ENCODE measurements around the gene CALML3. TPM values are rescaled to one million over a fixed set of nuclear protein-coding genes. Genes with fewer than 3 reads are reported as not detected.
"Not testable (repeated sequence)": the region's sequence is repeated elsewhere in the genome, so short reads cannot be mapped to it uniquely, and the experiment has no call there.

CALML3 gene
- not detected for polyA plus RNA-seq (2013, experiment 1 of 2)
- polyA plus RNA-seq (2013, experiment 2 of 2) = not detected

DNA sequence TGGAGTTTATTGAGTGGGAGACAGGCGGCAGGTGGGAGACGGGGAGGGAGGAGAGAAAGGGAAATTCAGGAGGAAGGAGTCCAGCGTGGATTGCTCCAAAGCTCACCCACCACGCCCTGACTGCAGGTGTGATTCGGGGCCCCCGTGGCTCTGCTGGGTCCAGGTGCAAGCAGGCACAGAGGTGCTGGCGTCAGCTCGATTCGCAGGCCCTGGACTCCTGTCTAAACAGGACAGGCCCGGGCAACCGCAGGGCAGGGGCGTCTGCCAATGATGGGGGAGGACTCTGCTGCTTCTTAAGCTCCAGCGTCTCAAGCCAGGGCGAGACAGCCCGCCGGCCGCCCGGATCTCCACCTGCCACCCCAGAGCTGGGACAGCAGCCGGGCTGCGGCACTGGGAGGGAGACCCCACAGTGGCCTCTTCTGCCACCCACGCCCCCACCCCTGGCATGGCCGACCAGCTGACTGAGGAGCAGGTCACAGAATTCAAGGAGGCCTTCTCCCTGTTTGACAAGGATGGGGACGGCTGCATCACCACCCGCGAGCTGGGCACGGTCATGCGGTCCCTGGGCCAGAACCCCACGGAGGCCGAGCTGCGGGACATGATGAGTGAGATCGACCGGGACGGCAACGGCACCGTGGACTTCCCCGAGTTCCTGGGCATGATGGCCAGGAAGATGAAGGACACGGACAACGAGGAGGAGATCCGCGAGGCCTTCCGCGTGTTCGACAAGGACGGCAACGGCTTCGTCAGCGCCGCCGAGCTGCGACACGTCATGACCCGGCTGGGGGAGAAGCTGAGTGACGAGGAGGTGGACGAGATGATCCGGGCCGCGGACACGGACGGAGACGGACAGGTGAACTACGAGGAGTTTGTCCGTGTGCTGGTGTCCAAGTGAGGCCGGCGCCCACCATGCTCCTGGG is at the start of gene CALML3:
Gene CALML3, plus strand, starts transcription at position 321 of the 920 bp plus-strand sequence. Its CDS starts 125 bp downstream, at position 446.
- WGBS = 95% methylated on average over 64 of the region's 64 CpGs
- peaks cover 0 to 17% of the 10 kb centered on the region in 2 experiments for H3K27me3 ChIP-seq (ENCODE audit: control insufficient read depth in 1 of 2, insufficient read depth in 1 of 2, low read length in 2 of 2)
- no peak within 1 kb of the TSS for H3K9ac ChIP-seq (ENCODE audit: low read length)
- peak within 1 kb of the TSS in 1 of 2 experiments; percentile 49 for H3K18ac ChIP-seq (ENCODE audit: low read depth in 1 of 2, low read length in 2 of 2)
- H2BK15ac ChIP-seq (ENCODE audit: low read depth, poor library complexity, severe bottlenecking) = no peak within 1 kb of the TSS
- no peak within 1 kb of the TSS for H2BK5ac ChIP-seq (ENCODE audit: low read depth, low read length, poor library complexity, severe bottlenecking)
- peak within 1 kb of the TSS; percentile 37 for H4K91ac ChIP-seq (ENCODE audit: low read length)
- no peak for DNase-seq
- H3K23ac ChIP-seq (ENCODE audit: low read length in 2 of 2) = no peak within 1 kb of the TSS
- no peak within 1 kb of the TSS for H2BK12ac ChIP-seq (ENCODE audit: low read length in 2 of 2)
- H3K4me2 ChIP-seq (ENCODE audit: low read length, poor library complexity, severe bottlenecking) = no peak within 1 kb of the TSS
- H3K4ac ChIP-seq (ENCODE audit: low read depth in 1 of 2, low read length in 2 of 2) = no peak within 1 kb of the TSS
- no peaks in the 10 kb centered on the region for H3K9me3 ChIP-seq (ENCODE audit: control insufficient read depth, low read length)
- H3K27ac ChIP-seq (ENCODE audit: low read length, poor library complexity, severe bottlenecking) = no peak within 1 kb of the TSS
- no peak within 1 kb of the TSS for H2BK120ac ChIP-seq (ENCODE audit: low read depth, low read length)
- peaks cover 2% of the 10 kb centered on the region for H3K4me1 ChIP-seq (ENCODE audit: control insufficient read depth, insufficient read depth, low read depth, low read length)
- H4K8ac ChIP-seq (ENCODE audit: low read length) = no peak within 1 kb of the TSS
- H2AK5ac ChIP-seq (ENCODE audit: low read length, severe bottlenecking) = no peak within 1 kb of the TSS
- no peak within 1 kb of the TSS for H3K4me3 ChIP-seq (ENCODE audit: insufficient read depth in 1 of 2, low read depth in 1 of 2, low read length in 2 of 2)
- peaks cover 0 to 3% of the 10 kb centered on the region in 2 experiments for H3K36me3 ChIP-seq (ENCODE audit: control insufficient read depth in 1 of 2, insufficient read depth in 2 of 2, low read depth in 1 of 2, low read length in 2 of 2)
- peak within 1 kb of the TSS in 1 of 2 experiments; percentile 72 for H3K14ac ChIP-seq (ENCODE audit: low read length in 2 of 2)
- no peaks in the 10 kb centered on the region for H3K79me1 ChIP-seq (replicated peaks; ENCODE audit: low read length, poor library complexity, severe bottlenecking)
- H2AFZ ChIP-seq (ENCODE audit: low read depth, low read length) = no peak within 1 kb of the TSS

DNA sequence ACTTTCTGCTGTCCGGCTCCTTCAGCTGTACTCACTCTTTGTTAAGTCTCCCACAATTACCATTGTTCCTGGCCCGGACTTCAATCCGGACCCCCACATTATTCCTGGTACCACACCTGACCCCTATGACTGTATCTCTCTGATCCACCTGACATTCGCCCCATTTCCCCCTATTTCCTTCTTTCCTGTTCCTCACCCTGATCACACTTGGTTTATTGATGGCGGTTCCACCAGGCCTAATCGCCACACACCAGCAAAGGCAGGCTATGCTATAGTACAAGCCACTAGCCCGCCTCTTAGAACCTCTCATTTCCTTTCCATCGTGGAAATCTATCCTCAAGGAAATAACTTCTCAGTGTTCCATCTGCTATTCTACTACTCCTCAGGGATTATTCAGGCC is 49.7 kb upstream of the CALML3 start:
- not testable (repeated sequence) for H3K23ac ChIP-seq (ENCODE audit: low read length in 2 of 2); H3K27ac ChIP-seq (ENCODE audit: low read length, poor library complexity, severe bottlenecking); H3K4ac ChIP-seq (ENCODE audit: low read depth in 1 of 2, low read length in 2 of 2); H2AK5ac ChIP-seq (ENCODE audit: low read length, severe bottlenecking); H3K4me2 ChIP-seq (ENCODE audit: low read length, poor library complexity, severe bottlenecking); H4K91ac ChIP-seq (ENCODE audit: low read length); H2BK12ac ChIP-seq (ENCODE audit: low read length in 2 of 2); H3K36me3 ChIP-seq (ENCODE audit: control insufficient read depth in 1 of 2, insufficient read depth in 2 of 2, low read depth in 1 of 2, low read length in 2 of 2); H2BK5ac ChIP-seq (ENCODE audit: low read depth, low read length, poor library complexity, severe bottlenecking); H2AFZ ChIP-seq (ENCODE audit: low read depth, low read length); H3K4me3 ChIP-seq (ENCODE audit: insufficient read depth in 1 of 2, low read depth in 1 of 2, low read length in 2 of 2); H3K9me3 ChIP-seq (ENCODE audit: control insufficient read depth, low read length); H3K18ac ChIP-seq (ENCODE audit: low read depth in 1 of 2, low read length in 2 of 2); DNase-seq; H2BK15ac ChIP-seq (ENCODE audit: low read depth, poor library complexity, severe bottlenecking); H3K27me3 ChIP-seq (ENCODE audit: control insufficient read depth in 1 of 2, insufficient read depth in 1 of 2, low read length in 2 of 2); H3K79me1 ChIP-seq (replicated peaks; ENCODE audit: low read length, poor library complexity, severe bottlenecking); H3K4me1 ChIP-seq (ENCODE audit: control insufficient read depth, insufficient read depth, low read depth, low read length); H3K9ac ChIP-seq (ENCODE audit: low read length); H3K14ac ChIP-seq (ENCODE audit: low read length in 2 of 2); H2BK120ac ChIP-seq (ENCODE audit: low read depth, low read length)
- H4K8ac ChIP-seq (ENCODE audit: low read length) = peak overlapping the region; percentile 19
- 84% methylated on average over 7 of the region's 8 CpGs for WGBS

DNA sequence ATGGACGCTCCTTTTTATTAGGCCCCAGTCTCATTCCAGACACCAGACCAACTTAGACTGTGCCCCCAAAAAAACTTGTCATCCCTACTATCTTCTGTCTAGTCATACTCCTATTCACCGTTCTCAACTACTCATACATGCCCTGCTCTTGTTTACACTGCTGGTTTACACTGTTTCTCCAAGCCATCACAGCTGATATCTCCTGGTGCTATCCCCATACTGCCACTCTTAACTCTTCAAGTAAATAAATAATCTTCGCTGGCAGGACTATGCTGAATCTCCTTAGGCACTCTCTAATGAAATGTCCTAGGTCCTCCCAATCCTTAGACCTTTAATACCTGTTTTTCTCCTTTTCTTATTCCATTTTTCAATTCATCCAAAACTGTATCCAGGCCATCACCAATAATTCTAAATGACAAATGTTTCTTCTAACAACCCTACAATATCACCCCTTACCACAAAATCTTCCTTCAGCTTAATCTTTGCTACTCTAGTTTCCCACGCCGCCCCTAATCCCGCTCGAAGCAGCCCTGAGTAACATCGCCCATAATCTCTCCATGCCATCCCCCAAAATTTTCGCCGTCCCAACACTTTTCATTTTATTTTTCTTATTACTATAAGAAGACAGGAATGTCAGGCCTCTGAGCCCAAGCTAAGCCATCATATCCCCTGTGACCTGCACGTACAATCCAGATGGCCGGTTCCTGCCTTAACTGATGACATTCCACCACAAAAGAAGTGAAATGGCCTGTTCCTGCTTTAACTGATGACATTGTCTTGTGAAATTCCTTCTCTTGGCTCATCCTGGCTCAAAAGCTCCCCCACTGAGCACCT is 48.6 kb upstream of the CALML3 start:
- not testable (repeated sequence) for H3K9ac ChIP-seq (ENCODE audit: low read length); DNase-seq; H2AFZ ChIP-seq (ENCODE audit: low read depth, low read length); H3K79me1 ChIP-seq (replicated peaks; ENCODE audit: low read length, poor library complexity, severe bottlenecking); H2BK15ac ChIP-seq (ENCODE audit: low read depth, poor library complexity, severe bottlenecking); H4K91ac ChIP-seq (ENCODE audit: low read length); H3K4me2 ChIP-seq (ENCODE audit: low read length, poor library complexity, severe bottlenecking); H3K4me1 ChIP-seq (ENCODE audit: control insufficient read depth, insufficient read depth, low read depth, low read length); H2BK5ac ChIP-seq (ENCODE audit: low read depth, low read length, poor library complexity, severe bottlenecking); H3K27ac ChIP-seq (ENCODE audit: low read length, poor library complexity, severe bottlenecking); H2BK12ac ChIP-seq (ENCODE audit: low read length in 2 of 2); H2AK5ac ChIP-seq (ENCODE audit: low read length, severe bottlenecking); H3K4ac ChIP-seq (ENCODE audit: low read depth in 1 of 2, low read length in 2 of 2); H3K14ac ChIP-seq (ENCODE audit: low read length in 2 of 2); H3K36me3 ChIP-seq (ENCODE audit: control insufficient read depth in 1 of 2, insufficient read depth in 2 of 2, low read depth in 1 of 2, low read length in 2 of 2); H3K23ac ChIP-seq (ENCODE audit: low read length in 2 of 2); H2BK120ac ChIP-seq (ENCODE audit: low read depth, low read length); H3K4me3 ChIP-seq (ENCODE audit: insufficient read depth in 1 of 2, low read depth in 1 of 2, low read length in 2 of 2); H4K8ac ChIP-seq (ENCODE audit: low read length); H3K18ac ChIP-seq (ENCODE audit: low read depth in 1 of 2, low read length in 2 of 2); H3K9me3 ChIP-seq (ENCODE audit: control insufficient read depth, low read length); H3K27me3 ChIP-seq (ENCODE audit: control insufficient read depth in 1 of 2, insufficient read depth in 1 of 2, low read length in 2 of 2)
- WGBS = 82% methylated on average over 12 of the region's 12 CpGs

All from mesenchymal stem cell (in vitro differentiated cells and primary cell).